GM12875 (cell line): ENCODE measurements around the gene RIPOR3.

Experiments
- H3K4me3 ChIP-seq: one replicate; pipeline ENCODE4 v1.5.1; 2011; ENCODE audit warnings: low read depth, low read length, control low read depth
- TF ChIP-seq, protein P1 (sequence below): IDR thresholded peaks from 2 replicates; pipeline ENCODE4 v1.5.1; 2011; ENCODE audit warnings: low read depth, mild to moderate bottlenecking, control low read depth, inconsistent platforms, low read length, moderate library complexity, borderline replicate concordance; ENCODE audit not compliant: insufficient read depth

The RIPOR3 gene

DNA sequence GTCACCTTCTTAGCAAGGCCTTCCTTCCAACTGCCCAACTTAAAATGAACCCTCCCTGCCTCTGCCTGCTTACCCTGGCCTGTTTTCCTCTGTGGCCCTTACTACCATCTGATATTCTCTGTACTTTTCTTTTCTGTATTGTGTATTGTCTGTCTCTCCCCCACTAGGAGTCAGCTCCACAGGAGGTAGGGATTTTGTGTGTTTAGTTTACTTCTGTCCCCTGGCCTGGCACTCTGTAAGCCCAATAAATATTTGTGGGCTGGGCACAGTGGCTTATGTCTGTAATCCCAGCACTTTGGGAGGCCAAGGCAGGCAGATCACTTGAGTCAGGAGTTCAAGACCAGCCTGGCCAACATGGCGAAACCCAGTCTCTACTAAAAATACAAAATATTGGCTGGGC, 72.8 kb downstream of the RIPOR3 start:
- no peak overlapping the region for H3K4me3 ChIP-seq
- TF ChIP-seq, protein P1, sequence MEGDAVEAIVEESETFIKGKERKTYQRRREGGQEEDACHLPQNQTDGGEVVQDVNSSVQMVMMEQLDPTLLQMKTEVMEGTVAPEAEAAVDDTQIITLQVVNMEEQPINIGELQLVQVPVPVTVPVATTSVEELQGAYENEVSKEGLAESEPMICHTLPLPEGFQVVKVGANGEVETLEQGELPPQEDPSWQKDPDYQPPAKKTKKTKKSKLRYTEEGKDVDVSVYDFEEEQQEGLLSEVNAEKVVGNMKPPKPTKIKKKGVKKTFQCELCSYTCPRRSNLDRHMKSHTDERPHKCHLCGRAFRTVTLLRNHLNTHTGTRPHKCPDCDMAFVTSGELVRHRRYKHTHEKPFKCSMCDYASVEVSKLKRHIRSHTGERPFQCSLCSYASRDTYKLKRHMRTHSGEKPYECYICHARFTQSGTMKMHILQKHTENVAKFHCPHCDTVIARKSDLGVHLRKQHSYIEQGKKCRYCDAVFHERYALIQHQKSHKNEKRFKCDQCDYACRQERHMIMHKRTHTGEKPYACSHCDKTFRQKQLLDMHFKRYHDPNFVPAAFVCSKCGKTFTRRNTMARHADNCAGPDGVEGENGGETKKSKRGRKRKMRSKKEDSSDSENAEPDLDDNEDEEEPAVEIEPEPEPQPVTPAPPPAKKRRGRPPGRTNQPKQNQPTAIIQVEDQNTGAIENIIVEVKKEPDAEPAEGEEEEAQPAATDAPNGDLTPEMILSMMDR = no peak

DNA sequence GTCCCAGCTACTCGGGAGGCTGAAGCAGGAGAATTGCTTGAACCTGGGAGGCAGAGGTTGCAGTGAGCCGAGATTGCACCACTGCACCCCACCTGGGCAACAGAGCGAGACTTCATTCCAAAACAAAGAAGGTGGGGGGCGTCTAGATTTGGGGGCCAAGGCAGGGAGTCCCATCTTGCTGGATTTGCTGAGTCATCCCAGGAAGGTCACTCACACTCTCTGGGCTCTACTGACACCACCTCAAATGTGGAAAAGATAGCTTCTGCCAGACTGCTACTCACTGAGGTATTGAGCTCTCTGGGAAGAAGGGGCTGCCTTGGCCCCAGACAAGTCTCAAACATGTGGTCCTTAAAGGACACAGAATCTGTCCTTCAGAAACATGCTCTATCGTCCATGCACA, 74.3 kb downstream of the RIPOR3 start:
- TF ChIP-seq, protein P1 = no peak
- no peak overlapping the region for H3K4me3 ChIP-seq

DNA sequence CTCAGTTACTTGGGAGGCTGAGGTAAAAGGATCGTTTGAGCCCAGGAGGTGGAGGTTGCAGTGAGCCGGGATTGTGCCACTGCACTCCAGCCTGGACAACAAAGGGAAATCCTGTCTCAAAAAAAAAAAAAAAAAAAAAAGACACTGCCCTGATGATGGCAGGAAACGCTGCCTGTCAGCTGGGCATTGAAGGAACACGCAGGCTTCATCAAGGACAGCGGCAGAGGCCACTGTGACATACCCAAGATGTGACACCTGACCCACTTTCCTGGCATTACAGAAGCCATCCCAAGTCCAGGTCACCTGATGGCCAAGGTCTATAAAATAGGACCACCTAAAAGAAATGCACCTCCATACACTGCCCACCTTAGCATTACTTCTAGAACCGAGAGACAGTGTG, 75.9 kb downstream of the RIPOR3 start:
- no peak overlapping the region for H3K4me3 ChIP-seq
- TF ChIP-seq, protein P1 = no peak

DNA sequence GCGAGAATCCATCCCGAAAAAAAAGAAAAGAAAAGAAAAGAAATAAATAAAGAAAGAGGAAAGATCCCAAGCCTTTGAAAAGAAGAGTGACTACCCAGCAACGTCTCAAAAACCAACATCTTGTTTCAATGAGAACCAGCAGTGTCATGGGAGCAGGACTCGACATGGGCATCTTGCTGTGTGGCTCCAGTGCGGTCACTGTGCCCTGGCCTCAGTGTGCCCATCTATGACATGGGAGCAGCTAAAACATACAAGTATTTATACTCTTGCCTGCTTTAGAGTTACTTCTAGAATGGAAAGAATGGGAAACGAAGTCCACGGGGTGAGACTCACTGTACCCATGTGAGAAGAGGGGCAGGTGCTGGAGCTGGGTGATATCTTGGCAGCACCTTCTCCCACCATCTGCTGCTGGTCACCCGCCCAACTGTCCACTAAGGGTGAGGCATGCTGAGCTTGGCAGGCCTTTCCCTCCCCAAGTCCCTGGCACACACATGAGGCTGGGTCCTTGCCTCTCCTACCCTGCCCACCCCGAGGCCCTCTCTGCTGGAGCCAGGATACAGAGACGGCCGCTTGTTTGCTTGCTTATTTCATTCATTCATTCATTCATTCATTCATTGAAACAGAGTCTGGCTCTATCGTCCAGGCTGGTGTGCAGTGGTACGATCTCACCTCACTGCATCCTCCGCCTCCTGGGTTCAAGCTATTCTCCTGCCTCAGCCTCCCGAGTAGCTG, 77.7 kb downstream of the RIPOR3 start:
- TF ChIP-seq, protein P1 = no peak
- H3K4me3 ChIP-seq = no peak overlapping the region

DNA sequence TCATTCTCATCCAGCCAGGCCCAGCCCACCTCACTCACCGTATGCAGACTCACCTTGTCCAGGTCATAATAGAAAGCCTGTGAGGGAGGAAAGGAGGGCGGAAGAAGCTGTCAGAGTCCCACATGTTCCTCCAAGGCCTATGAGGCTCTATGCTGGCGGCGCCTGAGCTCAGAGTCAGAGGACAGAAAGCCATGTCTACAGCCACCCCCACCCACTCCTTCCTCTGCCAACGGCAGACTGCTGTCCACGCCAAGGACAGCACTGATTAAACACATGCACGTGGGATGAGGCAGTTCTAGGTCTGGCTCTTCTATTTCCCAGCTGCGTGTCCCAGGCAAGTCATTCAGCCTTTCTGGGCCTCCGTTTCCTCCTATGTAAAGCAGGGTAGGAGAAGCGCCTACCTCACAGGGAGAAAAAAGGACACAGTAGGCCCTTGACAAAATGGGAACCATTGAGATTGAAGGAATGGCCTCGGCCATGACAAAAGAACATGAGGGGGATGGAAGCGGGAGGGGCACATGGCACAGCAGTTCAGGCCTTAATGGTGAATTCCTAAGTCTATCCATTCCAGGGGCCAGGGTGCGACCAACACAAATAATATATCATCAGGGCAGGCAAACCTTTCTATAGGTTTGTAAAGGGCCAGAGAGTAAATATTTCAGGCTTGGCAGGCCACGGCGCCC, 80.1 kb downstream of the RIPOR3 start:
- TF ChIP-seq, protein P1 = no peak
- H3K4me3 ChIP-seq = no peak overlapping the region

DNA sequence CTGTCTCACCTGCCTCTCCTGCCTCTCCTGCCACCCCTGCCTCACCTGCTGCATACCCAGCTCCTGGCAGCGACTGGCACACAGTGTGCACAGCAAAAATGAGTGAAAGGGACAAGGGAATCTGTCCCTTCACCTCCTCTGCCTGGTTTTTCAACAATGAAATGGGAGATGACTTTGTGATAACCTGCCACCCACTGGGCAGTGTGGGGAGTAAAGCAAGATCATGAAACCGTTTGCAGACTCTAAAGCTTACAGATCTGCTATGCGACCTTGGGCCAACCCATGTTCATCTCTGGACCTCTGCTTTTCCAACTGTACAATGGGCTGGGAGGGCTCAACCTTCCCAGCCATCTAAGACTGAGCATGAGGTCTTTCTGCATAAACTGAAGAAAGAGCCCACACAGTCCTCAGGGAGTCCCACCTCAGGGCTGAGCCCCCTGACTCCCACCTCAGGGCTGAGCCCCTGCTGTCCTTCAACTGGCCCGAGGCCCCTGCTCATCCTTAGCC, 81.1 kb downstream of the RIPOR3 start:
- TF ChIP-seq, protein P1 = no peak
- H3K4me3 ChIP-seq = no peak overlapping the region
